CD4-positive, alpha-beta T cell treated with Interleukin-17A for 4 hours (primary cell): ENCODE data around the gene LARGE1.

Experiments
- DNase-seq: peaks from one replicate; pipeline ENCODE4 v3.0.0-alpha.2; 2020; ENCODE audit warnings: mixed read lengths

LARGE1 gene

GRCh38 chr22:33920197-33920540, at the start of gene LARGE1:
Gene LARGE1, minus strand, starts transcription at chr22:33920476.
- no peak for DNase-seq

- no peak for DNase-seq
These were observed 48.8 kb upstream of the LARGE1 start for GRCh38 chr22:33969045-33969444.

DNA sequence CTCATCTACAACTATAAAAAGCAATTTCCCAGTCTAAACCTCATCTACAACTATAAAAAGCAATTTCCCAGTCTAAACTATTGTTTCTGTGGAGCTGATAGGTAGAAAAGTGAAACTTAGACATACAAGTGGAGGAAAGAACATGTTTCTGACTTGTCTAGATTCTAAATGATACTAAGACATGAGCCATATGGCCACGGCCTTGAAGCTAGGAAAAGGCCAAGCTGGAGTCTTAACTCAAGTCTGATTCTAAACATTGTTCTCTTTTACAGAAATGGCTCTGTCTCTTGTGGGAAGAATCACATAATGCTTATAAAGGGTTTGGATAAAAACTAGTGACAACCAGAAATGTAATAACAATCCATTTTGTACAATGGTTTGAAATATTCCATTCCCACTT, 43.8 kb upstream of the LARGE1 start:
- DNase-seq, result no peak

GRCh38 chr22:33962409-33962808, 42.1 kb upstream of the LARGE1 start:
- DNase-seq, result no peak

DNA sequence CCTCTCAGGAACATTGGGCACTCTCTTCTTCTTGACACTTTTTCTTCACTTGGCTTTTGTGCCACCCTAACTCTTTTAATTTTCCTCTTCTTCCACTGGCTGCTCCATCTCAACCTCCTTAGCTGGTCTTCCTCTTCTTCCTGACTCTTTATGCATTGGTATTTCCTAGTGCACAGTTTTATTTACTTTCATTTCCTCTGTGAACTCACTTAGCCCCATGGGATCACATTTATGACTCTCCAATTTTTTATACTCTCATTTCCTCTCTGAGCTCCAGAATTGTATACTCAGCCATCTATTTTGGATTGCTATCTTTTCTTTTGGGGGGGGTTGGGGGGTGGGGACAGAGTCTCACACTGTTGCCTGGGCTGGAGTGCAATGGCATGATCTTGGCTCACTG, 38.5 kb upstream of the LARGE1 start:
- DNase-seq, result no peak

DNA sequence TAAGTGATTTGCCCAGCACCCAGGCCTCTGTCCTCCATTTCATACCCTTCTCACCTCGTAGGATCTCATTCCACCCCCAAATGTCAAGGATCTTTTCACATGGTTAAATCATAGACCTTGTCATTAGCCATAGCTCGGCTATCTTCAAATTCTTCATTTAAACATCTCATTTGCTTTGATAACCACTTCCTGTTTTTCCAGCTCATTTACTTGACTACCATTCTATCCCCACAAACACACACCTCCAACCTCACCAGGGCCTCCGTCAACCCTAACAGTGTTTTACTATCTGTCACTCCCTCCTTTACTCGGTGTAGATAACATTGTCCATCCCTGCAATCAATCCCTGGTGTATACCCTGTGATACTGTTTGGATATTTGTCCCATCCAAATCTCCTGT, 36.8 kb upstream of the LARGE1 start:
- DNase-seq, result no peak

GRCh38 chr22:33952776-33953175, 32.5 kb upstream of the LARGE1 start:
- no peak for DNase-seq

DNA sequence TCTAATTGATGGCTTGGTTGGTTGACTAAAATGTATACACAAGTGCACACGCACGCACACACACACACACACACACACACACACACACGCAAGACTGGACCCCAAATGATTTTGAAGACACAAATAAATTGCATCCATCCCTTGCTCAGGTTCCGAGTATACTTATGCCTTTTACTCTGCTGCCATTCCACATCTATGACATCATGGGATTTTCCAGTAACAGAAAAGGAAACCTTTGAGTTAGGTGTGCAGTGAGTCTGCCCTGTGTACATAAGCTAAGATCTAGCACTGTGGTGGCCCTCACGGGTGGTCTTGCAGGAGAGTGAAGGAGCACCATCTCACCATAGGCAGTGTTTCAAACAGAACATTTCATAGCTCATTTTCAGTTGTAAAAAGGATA, 20.5 kb upstream of the LARGE1 start:
- no peak for DNase-seq

GRCh38 chr22:33932997-33933396, 12.7 kb upstream of the LARGE1 start:
- DNase-seq, result no peak

DNA sequence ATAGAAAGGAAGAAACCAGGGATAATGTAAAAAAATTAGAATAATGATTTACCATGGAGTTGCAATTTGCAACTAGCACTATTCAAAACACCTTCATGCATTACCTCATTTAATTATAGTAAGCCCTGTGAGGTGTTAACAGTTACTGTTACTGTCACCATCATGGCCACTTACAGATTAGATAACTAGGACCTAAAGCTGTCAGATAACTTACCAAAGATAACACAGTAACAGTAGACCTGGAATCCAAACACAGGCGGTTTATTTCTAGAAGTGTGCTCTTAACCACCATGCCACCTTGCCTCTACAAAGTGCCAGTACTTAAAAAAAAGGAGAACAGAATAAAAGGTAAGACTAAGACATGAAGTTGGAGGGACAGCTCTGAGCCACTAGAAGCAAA, 11.1 kb upstream of the LARGE1 start:
- DNase-seq, result no peak

- no peak for DNase-seq
These were observed 7.5 kb upstream of the LARGE1 start for GRCh38 chr22:33927752-33928151.

DNA sequence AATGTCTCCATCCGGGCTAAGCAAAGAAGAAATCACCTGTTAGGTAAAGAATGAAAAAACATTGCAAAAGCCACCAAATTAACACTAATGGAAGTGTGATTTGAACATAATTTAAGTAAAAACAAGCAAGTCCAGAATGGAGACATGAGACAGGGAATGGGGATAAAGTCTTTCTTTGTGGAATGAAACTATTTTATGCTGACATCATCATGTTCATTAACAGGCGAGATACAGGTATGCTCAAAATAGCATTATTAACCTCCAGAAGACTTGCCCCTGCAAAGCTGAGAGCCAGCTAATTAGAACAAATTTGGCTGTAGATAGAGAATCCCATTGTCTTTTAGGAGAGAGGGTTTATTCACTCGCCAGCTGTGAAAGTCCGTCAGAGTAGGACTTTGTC, 4.9 kb upstream of the LARGE1 start:
- no peak for DNase-seq

GRCh38 chr22:33923660-33924246, 3.5 kb upstream of the LARGE1 start:
- peak; percentile 24 for DNase-seq

GRCh38 chr22:33923033-33923432, 2.8 kb upstream of the LARGE1 start:
- DNase-seq, result no peak

GRCh38 chr22:33922349-33922681, 2.0 kb upstream of the LARGE1 start:
- DNase-seq, result peak; percentile 6

- peak; percentile 8 for DNase-seq
These were observed 1.5 kb upstream of the LARGE1 start for GRCh38 chr22:33921525-33922348.

DNA sequence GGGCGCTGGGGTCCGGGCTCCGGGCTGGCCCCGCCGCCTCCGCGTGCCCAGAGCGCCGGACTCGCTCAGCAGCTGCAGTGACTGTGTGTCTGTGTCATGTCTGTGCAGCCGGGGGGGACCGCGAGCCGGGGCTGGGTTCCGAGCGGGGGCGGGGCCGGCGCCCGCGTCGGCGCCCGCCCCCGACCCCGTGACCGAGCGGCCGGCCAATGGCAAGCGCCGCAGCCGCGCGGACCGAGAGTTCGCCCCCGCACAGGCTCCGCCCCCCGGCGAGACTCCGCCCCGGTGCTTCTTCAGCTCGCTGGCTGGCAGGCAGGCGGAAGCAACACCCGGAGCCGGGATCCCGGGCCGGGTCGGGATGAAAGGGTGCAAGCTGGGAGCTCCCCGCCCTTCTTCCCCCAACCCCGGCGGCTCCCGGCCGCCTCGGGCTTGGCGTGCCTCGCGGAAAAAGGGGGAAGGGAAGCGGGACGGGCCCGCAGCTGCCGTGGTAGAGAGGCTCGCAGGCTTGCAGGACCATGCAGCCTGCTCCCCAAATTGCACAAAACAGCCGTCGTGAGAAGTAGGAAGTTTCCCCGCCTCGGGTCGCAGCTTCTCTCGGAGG, 750 bp upstream of the LARGE1 start:
- DNase-seq, result peak; percentile 84

GRCh38 chr22:33919391-33920196, 682 bp downstream of the LARGE1 start:
- peak; percentile 6 for DNase-seq

- DNase-seq, result no peak
These were observed 1.5 kb downstream of the LARGE1 start for GRCh38 chr22:33918676-33919365.

GRCh38 chr22:33917744-33918406, 2.4 kb downstream of the LARGE1 start:
- DNase-seq, result no peak

DNA sequence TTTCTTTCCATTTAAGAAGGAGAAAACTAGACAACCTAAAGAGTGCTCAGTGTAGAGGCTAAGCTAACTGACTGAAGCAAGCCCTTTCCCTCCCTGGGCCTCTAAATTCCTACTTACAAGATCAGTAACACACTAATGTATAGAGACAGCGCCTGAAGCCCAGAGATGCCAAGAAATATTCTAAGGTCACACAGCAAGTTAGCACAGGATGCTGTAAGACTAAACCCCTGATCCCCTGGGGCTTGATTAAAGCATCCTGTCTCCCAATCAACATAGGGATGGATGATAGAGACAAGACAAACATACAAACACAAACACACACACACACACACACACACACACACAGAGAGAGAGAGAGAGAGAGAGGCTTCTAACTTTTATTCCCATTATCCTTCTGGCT, 5.6 kb downstream of the LARGE1 start:
- DNase-seq, result no peak

GRCh38 chr22:33914131-33914530, 6.1 kb downstream of the LARGE1 start:
- no peak for DNase-seq
